A549 (cell line): Measurements from ENCODE around the gene BMPR2. TPM values are rescaled to one million over a fixed set of nuclear protein-coding genes. Genes with fewer than 3 reads are reported as not detected.

ENCODE experiments used
- ATAC-seq, 2 experiments: fragments of 200-7000 bp in 1 of 2; fragments of >200 bp in 1 of 2; cut with Nextera tagmentation in 1 of 2; cut with Tn5 transposase in 1 of 2; 3 replicates each; pipeline versions ENCODE4 v1.8.0 to v1.9.1; 2018 to 2020; ENCODE audit warnings: mild to moderate bottlenecking in 1 of 2, moderate library complexity in 1 of 2
- CTCF ChIA-PET: fragments of 300-600 bp; sonication (Branson Sonifier 250); formaldehyde crosslinking; extraction: SDS; loops from one replicate; lab custom pipeline; 2021; ENCODE audit warnings: antibody characterized with exemption, inconsistent platforms; lab: Yijun Ruan, JAX
- POLR2A ChIA-PET: fragments of 350-600 bp; formaldehyde crosslinking; extraction: SDS; loops from one replicate; lab custom pipeline; 2021; ENCODE audit warnings: antibody characterized with exemption, inconsistent platforms; lab: Yijun Ruan, JAX
- DNase-seq, 2 experiments: peaks; one replicate each; pipeline versions ENCODE4 v3.0.0 to v3.0.0-alpha.2; 2011 to 2016; ENCODE audit warnings: low read depth in 1 of 2, low spot score in 1 of 2
- FAIRE-seq: peaks from 2 replicates; lab custom pipeline; 2011; peaks lifted over from hg19 to GRCh38; lab: Jason Lieb, UNC
- H3K27ac ChIP-seq, 2 experiments: fragments of >200 bp; sonication (Bioruptor Twin); formaldehyde crosslinking; 3 replicates each; pipeline ENCODE4 v1.5.1; 2016 to 2017
- H3K4me1 ChIP-seq: fragments of >200 bp; sonication (Bioruptor Twin); formaldehyde crosslinking; 3 replicates; pipeline ENCODE4 v1.6.1; 2016
- H3K4me2 ChIP-seq: fragments of >200 bp; sonication (Bioruptor Twin); formaldehyde crosslinking; 3 replicates; pipeline ENCODE4 v1.6.1; 2016
- H3K4me3 ChIP-seq: fragments of >200 bp; sonication (Bioruptor Twin); formaldehyde crosslinking; 3 replicates; pipeline ENCODE4 v1.5.1; 2016
- H3K9me3 ChIP-seq: fragments of >200 bp; sonication (Bioruptor Twin); formaldehyde crosslinking; 3 replicates; pipeline ENCODE4 v1.6.1; 2016
- BCL3 ChIP-seq: fragments of >200 bp; sonication (Bioruptor Twin); formaldehyde crosslinking; IDR thresholded peaks from 3 replicates; pipeline ENCODE4 v1.6.1; 2016
- CHD2 ChIP-seq: fragments of 150-350 bp; IDR thresholded peaks from 2 replicates; pipeline ENCODE4 v1.6.1; 2014; ENCODE audit warnings: low read length; ENCODE audit not compliant: partially characterized antibody
- CHD4 ChIP-seq: fragments of 200-600 bp; sonication (generic); IDR thresholded peaks from 2 replicates; pipeline ENCODE4 v1.6.1; 2016; ENCODE audit warnings: antibody characterized with exemption, mild to moderate bottlenecking, borderline replicate concordance
- EHF ChIP-seq: fragments of 250-450 bp; sonication (Bioruptor Pico); IDR thresholded peaks from 2 replicates; pipeline ENCODE4 v1.5.0; 2020; ENCODE audit warnings: mild to moderate bottlenecking
- FOSL2 ChIP-seq, 2 experiments: fragments of 450-650 bp in 1 of 2; fragments of >200 bp in 1 of 2; sonication (Bioruptor Twin) in 1 of 2; formaldehyde crosslinking; IDR thresholded peaks; 2 replicates each; pipeline versions ENCODE4 v1.5.0 to v1.6.1; 2016 to 2020; ENCODE audit warnings: mild to moderate bottlenecking in 1 of 2, moderate library complexity in 1 of 2
- GATA3 ChIP-seq: IDR thresholded peaks from 2 replicates; pipeline ENCODE4 v1.6.1; 2012; ENCODE audit warnings: borderline replicate concordance
- HDAC2 ChIP-seq: fragments of 200-600 bp; sonication (generic); IDR thresholded peaks from 2 replicates; pipeline ENCODE4 v1.6.1; 2016
- HEYL ChIP-seq: fragments of 250-450 bp; sonication (Bioruptor Pico); IDR thresholded peaks from 2 replicates; pipeline ENCODE4 v1.8.0; 2021; ENCODE audit warnings: mild to moderate bottlenecking, moderate library complexity
- HOXB5 ChIP-seq: fragments of 250-450 bp; sonication (Bioruptor Pico); IDR thresholded peaks from 2 replicates; pipeline ENCODE4 v1.5.0; 2020; ENCODE audit warnings: mild to moderate bottlenecking, moderate library complexity
- KDM1A ChIP-seq: fragments of 200-600 bp; sonication (generic); IDR thresholded peaks from 2 replicates; pipeline ENCODE4 v1.6.1; 2016; ENCODE audit warnings: low read depth, mild to moderate bottlenecking
- NFE2L2 ChIP-seq: fragments of 150-350 bp; conservative IDR thresholded peaks from 2 replicates; pipeline ENCODE4 v1.6.1; 2014; ENCODE audit warnings: low read length
- NPAS2 ChIP-seq: fragments of 250-450 bp; sonication (Bioruptor Pico); IDR thresholded peaks from 2 replicates; pipeline ENCODE4 v1.8.0; 2022; ENCODE audit warnings: mild to moderate bottlenecking, moderate library complexity, borderline replicate concordance
- NR3C1 ChIP-seq: fragments of >200 bp; sonication (Bioruptor Twin); formaldehyde crosslinking; IDR thresholded peaks from 3 replicates; pipeline ENCODE4 v1.6.1; 2017
- PHF8 ChIP-seq: fragments of 200-600 bp; sonication (generic); IDR thresholded peaks from 2 replicates; pipeline ENCODE4 v1.6.1; 2016; ENCODE audit warnings: low read depth, mild to moderate bottlenecking, antibody characterized with exemption, moderate library complexity, borderline replicate concordance
- POLR2A ChIP-seq: IDR thresholded peaks from 2 replicates; pipeline ENCODE4 v1.6.1; 2012; ENCODE audit warnings: mild to moderate bottlenecking, low read length
- POLR2AphosphoS2 ChIP-seq: conservative IDR thresholded peaks from 2 replicates; pipeline ENCODE4 v1.6.1; 2012; ENCODE audit warnings: low read length, improper control_type of control experiment, inconsistent platforms
- RAD21 ChIP-seq, 2 experiments: fragments of >200 bp in 1 of 2; sonication (Bioruptor Twin) in 1 of 2; formaldehyde crosslinking in 1 of 2; IDR thresholded peaks in 1 of 2; conservative IDR thresholded peaks in 1 of 2; 2 replicates in 1 of 2; 3 replicates in 1 of 2; pipeline ENCODE4 v1.6.1; 2012 to 2018; ENCODE audit warnings: inconsistent platforms in 1 of 2
- SMC3 ChIP-seq: fragments of >200 bp; sonication (Bioruptor Twin); formaldehyde crosslinking; IDR thresholded peaks from 3 replicates; pipeline ENCODE4 v1.6.1; 2018; ENCODE audit warnings: inconsistent platforms
- TFCP2L1 ChIP-seq: fragments of 250-450 bp; sonication (Bioruptor Pico); IDR thresholded peaks from 2 replicates; pipeline ENCODE4 v1.5.0; 2021; ENCODE audit warnings: mild to moderate bottlenecking
- USF2 ChIP-seq: fragments of 450-650 bp; IDR thresholded peaks from 2 replicates; pipeline ENCODE4 v1.6.1; 2014; ENCODE audit warnings: antibody characterized with exemption
- ZFP36 ChIP-seq: fragments of 450-650 bp; IDR thresholded peaks from 2 replicates; pipeline ENCODE4 v1.6.1; 2014; ENCODE audit warnings: borderline replicate concordance; ENCODE audit not compliant: partially characterized antibody
- WGBS: methylation state at CpG from one replicate; pipeline ENCODE4 v1.1.6; 2017; ENCODE audit errors: missing lambda C conversion rate; 5-methylcytosine and 5-hydroxymethylcytosine counted together
- polyA plus RNA-seq, 4 experiments: library from polyadenylated mRNA; depleted of rRNA in 3 of 4; stranded (reverse); fragments of >200 nt; fragmentation: RNase III in 1 of 4; extraction: RNeasy Plus Mini Kit Qiagen cat#74134 plus additional on column Dnase treatment in 1 of 4; gene quantifications; 2 replicates in 3 of 4; 3 replicates in 1 of 4; pipeline ENCODE4 v1.2.3, GENCODE V29; 2011 to 2017
- TF ChIP-seq, protein P1 (sequence below): fragments of 250-450 bp; sonication (Bioruptor Pico); IDR thresholded peaks from 2 replicates; pipeline ENCODE4 v1.5.0; 2021; ENCODE audit warnings: mild to moderate bottlenecking, moderate library complexity, borderline replicate concordance
- TF ChIP-seq, protein P2 (sequence below): fragments of 250-450 bp; sonication (Bioruptor Pico); IDR thresholded peaks from 2 replicates; pipeline ENCODE4 v1.5.0; 2020; ENCODE audit warnings: low read depth, mild to moderate bottlenecking, moderate library complexity
- TF ChIP-seq, protein P3 (sequence below): fragments of >200 bp; sonication (Bioruptor Twin); formaldehyde crosslinking; IDR thresholded peaks from 2 replicates; pipeline ENCODE4 v1.6.1; 2016
- TF ChIP-seq, protein P4 (sequence below): fragments of 200-600 bp; sonication (generic); IDR thresholded peaks from 2 replicates; pipeline ENCODE4 v1.6.1; 2016; ENCODE audit warnings: antibody characterized with exemption, mild to moderate bottlenecking, moderate library complexity

Gene BMPR2
- polyA plus RNA-seq, 2 of the 4 experiments (the other 2 are of a cell fraction): 13.9 to 46.3 TPM

DNA sequence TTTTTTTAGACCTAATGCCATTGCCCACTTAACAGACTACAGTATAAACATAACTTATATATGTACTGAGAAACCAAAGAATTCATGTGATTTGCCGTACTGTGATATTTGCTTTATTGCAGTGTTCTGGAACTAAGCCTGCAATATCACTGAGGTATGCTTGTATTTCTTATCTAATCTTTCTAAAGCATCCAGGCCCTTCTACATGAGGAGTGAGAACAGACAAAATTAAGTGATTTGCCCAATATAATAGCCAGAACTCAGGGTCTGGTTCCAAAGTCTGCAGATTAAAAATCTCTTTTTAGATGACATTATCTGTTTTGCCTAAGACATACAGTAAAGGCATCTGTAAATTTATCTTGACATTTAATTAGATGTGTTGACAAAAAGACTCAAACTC, 41.9 kb downstream of the BMPR2 start (continued):
- TF ChIP-seq, protein P1, sequence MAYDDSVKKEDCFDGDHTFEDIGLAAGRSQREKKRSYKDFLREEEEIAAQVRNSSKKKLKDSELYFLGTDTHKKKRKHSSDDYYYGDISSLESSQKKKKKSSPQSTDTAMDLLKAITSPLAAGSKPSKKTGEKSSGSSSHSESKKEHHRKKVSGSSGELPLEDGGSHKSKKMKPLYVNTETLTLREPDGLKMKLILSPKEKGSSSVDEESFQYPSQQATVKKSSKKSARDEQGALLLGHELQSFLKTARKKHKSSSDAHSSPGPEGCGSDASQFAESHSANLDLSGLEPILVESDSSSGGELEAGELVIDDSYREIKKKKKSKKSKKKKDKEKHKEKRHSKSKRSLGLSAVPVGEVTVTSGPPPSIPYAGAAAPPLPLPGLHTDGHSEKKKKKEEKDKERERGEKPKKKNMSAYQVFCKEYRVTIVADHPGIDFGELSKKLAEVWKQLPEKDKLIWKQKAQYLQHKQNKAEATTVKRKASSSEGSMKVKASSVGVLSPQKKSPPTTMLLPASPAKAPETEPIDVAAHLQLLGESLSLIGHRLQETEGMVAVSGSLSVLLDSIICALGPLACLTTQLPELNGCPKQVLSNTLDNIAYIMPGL: no peak
- no peak for TF ChIP-seq EHF (CRISPR knock-in tag)

GRCh38 chr2:202418511-202418910, 42.4 kb downstream of the BMPR2 start:
- no peak overlapping the region for H3K4me3 ChIP-seq
- no peak for TF ChIP-seq HDAC2
- no peak for TF ChIP-seq HEYL (CRISPR knock-in tag)
- no peak for TF ChIP-seq GATA3
- TF ChIP-seq NR3C1: no peak
- no peak for TF ChIP-seq POLR2A
- no peak for TF ChIP-seq HOXB5
- TF ChIP-seq, protein P2, sequence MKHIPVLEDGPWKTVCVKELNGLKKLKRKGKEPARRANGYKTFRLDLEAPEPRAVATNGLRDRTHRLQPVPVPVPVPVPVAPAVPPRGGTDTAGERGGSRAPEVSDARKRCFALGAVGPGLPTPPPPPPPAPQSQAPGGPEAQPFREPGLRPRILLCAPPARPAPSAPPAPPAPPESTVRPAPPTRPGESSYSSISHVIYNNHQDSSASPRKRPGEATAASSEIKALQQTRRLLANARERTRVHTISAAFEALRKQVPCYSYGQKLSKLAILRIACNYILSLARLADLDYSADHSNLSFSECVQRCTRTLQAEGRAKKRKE (CRISPR knock-in tag): no peak
- TF ChIP-seq RAD21 (conservative IDR thresholded peaks at IDR 0.05 in 1 of 2, IDR thresholded peaks at IDR 0.05 in 1 of 2): no peak
- no peak for TF ChIP-seq KDM1A
- TF ChIP-seq ZFP36: no peak
- TF ChIP-seq TFCP2L1 (CRISPR knock-in tag): no peak
- TF ChIP-seq CHD4: no peak
- TF ChIP-seq, protein P3, sequence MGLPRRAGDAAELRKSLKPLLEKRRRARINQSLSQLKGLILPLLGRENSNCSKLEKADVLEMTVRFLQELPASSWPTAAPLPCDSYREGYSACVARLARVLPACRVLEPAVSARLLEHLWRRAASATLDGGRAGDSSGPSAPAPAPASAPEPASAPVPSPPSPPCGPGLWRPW: no peak
- H3K4me2 ChIP-seq: no peak overlapping the region
- DNase-seq (no peak), FAIRE-seq (no peak), ATAC-seq (no peak)
- H3K4me1 ChIP-seq: no peaks in the 10 kb centered on the region
- no peak overlapping the region for H3K27ac ChIP-seq
- ChIA-PET CTCF (interaction anchor here (0.6 kb wide), 1 partner anchor 202 kb away, joined by 4 read pairs; no protein-coding TSS in a partner anchor), POLR2A (no interaction called here)
- no peaks in the 10 kb centered on the region for H3K9me3 ChIP-seq

GRCh38 chr2:202423139-202423538, 47.0 kb downstream of the BMPR2 start:
- ATAC-seq (no peak), DNase-seq (no peak), FAIRE-seq (no peak)
- WGBS: 89% methylated on average over 2 of the region's 2 CpGs
- no peak overlapping the region for H3K4me2 ChIP-seq
- CTCF ChIA-PET: no interaction called here
- no peak overlapping the region for H3K4me3 ChIP-seq
- no peaks in the 10 kb centered on the region for H3K9me3 ChIP-seq
- no peaks in the 10 kb centered on the region for H3K4me1 ChIP-seq
- POLR2A ChIA-PET: no interaction called here
- no peak overlapping the region for H3K27ac ChIP-seq
- no peak for TF ChIP-seq BCL3
- TF ChIP-seq ZFP36: no peak
- TF ChIP-seq POLR2AphosphoS2: no peak
- TF ChIP-seq, protein P4, sequence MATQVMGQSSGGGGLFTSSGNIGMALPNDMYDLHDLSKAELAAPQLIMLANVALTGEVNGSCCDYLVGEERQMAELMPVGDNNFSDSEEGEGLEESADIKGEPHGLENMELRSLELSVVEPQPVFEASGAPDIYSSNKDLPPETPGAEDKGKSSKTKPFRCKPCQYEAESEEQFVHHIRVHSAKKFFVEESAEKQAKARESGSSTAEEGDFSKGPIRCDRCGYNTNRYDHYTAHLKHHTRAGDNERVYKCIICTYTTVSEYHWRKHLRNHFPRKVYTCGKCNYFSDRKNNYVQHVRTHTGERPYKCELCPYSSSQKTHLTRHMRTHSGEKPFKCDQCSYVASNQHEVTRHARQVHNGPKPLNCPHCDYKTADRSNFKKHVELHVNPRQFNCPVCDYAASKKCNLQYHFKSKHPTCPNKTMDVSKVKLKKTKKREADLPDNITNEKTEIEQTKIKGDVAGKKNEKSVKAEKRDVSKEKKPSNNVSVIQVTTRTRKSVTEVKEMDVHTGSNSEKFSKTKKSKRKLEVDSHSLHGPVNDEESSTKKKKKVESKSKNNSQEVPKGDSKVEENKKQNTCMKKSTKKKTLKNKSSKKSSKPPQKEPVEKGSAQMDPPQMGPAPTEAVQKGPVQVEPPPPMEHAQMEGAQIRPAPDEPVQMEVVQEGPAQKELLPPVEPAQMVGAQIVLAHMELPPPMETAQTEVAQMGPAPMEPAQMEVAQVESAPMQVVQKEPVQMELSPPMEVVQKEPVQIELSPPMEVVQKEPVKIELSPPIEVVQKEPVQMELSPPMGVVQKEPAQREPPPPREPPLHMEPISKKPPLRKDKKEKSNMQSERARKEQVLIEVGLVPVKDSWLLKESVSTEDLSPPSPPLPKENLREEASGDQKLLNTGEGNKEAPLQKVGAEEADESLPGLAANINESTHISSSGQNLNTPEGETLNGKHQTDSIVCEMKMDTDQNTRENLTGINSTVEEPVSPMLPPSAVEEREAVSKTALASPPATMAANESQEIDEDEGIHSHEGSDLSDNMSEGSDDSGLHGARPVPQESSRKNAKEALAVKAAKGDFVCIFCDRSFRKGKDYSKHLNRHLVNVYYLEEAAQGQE: no peak
- no peak for TF ChIP-seq USF2
- TF ChIP-seq CHD2: no peak
- no peak for TF ChIP-seq FOSL2 (IDR thresholded peaks at IDR 0.05)
- no peak for TF ChIP-seq FOSL2 (CRISPR knock-in tag; IDR thresholded peaks at IDR 0.05)
- TF ChIP-seq RAD21 (conservative IDR thresholded peaks at IDR 0.05 in 1 of 2, IDR thresholded peaks at IDR 0.05 in 1 of 2): no peak
- TF ChIP-seq NFE2L2: no peak
- TF ChIP-seq NPAS2 (CRISPR knock-in tag): no peak
- TF ChIP-seq GATA3: no peak
- TF ChIP-seq PHF8: no peak
- no peak for TF ChIP-seq HOXB5
- TF ChIP-seq CHD4: no peak
- no peak for TF ChIP-seq KDM1A
- TF ChIP-seq SMC3: no peak
- TF ChIP-seq HDAC2: no peak
